Loucy (cell line): Measurements from ENCODE around the gene FUOM.

Source experiments
- H2AFZ ChIP-seq: fragments of 200-600 bp; sonication (generic); 2 replicates; pipeline ENCODE4 v1.6.0; 2016; ENCODE audit warnings: antibody characterized with exemption, mild to moderate bottlenecking, low read length, moderate library complexity
- H3F3A ChIP-seq: fragments of 200-600 bp; 2 replicates; pipeline ENCODE4 v1.6.0; 2016; ENCODE audit warnings: antibody characterized with exemption, low read depth, mild to moderate bottlenecking
- H3K27me3 ChIP-seq: fragments of 200-600 bp; sonication (generic); 2 replicates; pipeline ENCODE4 v1.6.1; 2014; ENCODE audit warnings: low read length, mild to moderate bottlenecking; ENCODE audit not compliant: insufficient read depth, poor library complexity, severe bottlenecking
- H3K36me3 ChIP-seq: fragments of 200-600 bp; sonication (generic); 2 replicates; pipeline ENCODE4 v1.6.1; 2016; ENCODE audit warnings: low read length; ENCODE audit not compliant: insufficient read depth
- H3K4me1 ChIP-seq: fragments of 200-600 bp; sonication (generic); 2 replicates; pipeline ENCODE4 v1.5.1; 2014; ENCODE audit warnings: low read length, mild to moderate bottlenecking; ENCODE audit not compliant: insufficient read depth, poor library complexity, severe bottlenecking
- H3K4me2 ChIP-seq: fragments of 200-600 bp; sonication (generic); 2 replicates; pipeline ENCODE4 v1.6.0; 2014; ENCODE audit warnings: antibody characterized with exemption, low read length, low read depth, mild to moderate bottlenecking; ENCODE audit not compliant: poor library complexity, severe bottlenecking
- H3K4me3 ChIP-seq: fragments of 200-600 bp; sonication (generic); 2 replicates; pipeline ENCODE4 v1.5.1; 2014; ENCODE audit warnings: low read length, mild to moderate bottlenecking, mixed read lengths; ENCODE audit not compliant: poor library complexity, severe bottlenecking
- H3K79me2 ChIP-seq: fragments of 200-600 bp; sonication (generic); 2 replicates; pipeline ENCODE4 v1.6.1; 2014; ENCODE audit warnings: low read length; ENCODE audit not compliant: insufficient read depth
- H3K9ac ChIP-seq: fragments of 200-600 bp; sonication (generic); 2 replicates; pipeline ENCODE4 v1.6.0; 2014; ENCODE audit warnings: mild to moderate bottlenecking, low read depth, low read length, moderate library complexity; ENCODE audit not compliant: poor library complexity, severe bottlenecking
- H3K9me2 ChIP-seq: fragments of 200-600 bp; sonication (generic); replicated peaks from 2 replicates; pipeline ENCODE4 v1.6.1; 2016; ENCODE audit warnings: low read depth, low read length, mixed read lengths
- H3K9me3 ChIP-seq: fragments of 200-600 bp; sonication (generic); 2 replicates; pipeline ENCODE4 v1.6.1; 2014; ENCODE audit warnings: mild to moderate bottlenecking, antibody characterized with exemption, low read length, low read depth; ENCODE audit not compliant: insufficient read depth
- H4K20me1 ChIP-seq: fragments of 200-600 bp; sonication (generic); 2 replicates; pipeline ENCODE4 v1.6.0; 2014; ENCODE audit warnings: antibody characterized with exemption, low read length, mild to moderate bottlenecking; ENCODE audit not compliant: insufficient read depth, poor library complexity, severe bottlenecking
- CTCF ChIP-seq: fragments of 200-600 bp; sonication (generic); conservative IDR thresholded peaks from 2 replicates; pipeline ENCODE4 v1.5.1; 2014; ENCODE audit warnings: mild to moderate bottlenecking, antibody characterized with exemption, low read length
- EZH2phosphoT487 ChIP-seq: fragments of 200-600 bp; IDR thresholded peaks from 2 replicates; pipeline ENCODE4 v1.6.1; 2018; ENCODE audit warnings: antibody characterized with exemption, mild to moderate bottlenecking, moderate library complexity, borderline replicate concordance

FUOM gene

GRCh38 chr10:133359554-133359971 is 1.7 kb upstream of the FUOM start:
- Histone ChIP-seq H2AFZ (no peak overlapping the region), H3K36me3 (peaks cover 10% of the 10 kb centered on the region; the same call in 1 of the 2 replicates), H3K9ac (no peak overlapping the region), H3K79me2 (no peaks in the 10 kb centered on the region), H3K4me1 (no peaks in the 10 kb centered on the region), H3K4me2 (no peak overlapping the region), H3K9me2 (no peaks in the 10 kb centered on the region), H3K9me3 (no peaks in the 10 kb centered on the region), H3K27me3 (no peaks in the 10 kb centered on the region), H4K20me1 (no peaks in the 10 kb centered on the region), H3K4me3 (no peak overlapping the region), H3F3A (peaks cover 3% of the 10 kb centered on the region; the same call in 1 of the 2 replicates)
- TF ChIP-seq EZH2phosphoT487, result no peak
- no peak for TF ChIP-seq CTCF

DNA sequence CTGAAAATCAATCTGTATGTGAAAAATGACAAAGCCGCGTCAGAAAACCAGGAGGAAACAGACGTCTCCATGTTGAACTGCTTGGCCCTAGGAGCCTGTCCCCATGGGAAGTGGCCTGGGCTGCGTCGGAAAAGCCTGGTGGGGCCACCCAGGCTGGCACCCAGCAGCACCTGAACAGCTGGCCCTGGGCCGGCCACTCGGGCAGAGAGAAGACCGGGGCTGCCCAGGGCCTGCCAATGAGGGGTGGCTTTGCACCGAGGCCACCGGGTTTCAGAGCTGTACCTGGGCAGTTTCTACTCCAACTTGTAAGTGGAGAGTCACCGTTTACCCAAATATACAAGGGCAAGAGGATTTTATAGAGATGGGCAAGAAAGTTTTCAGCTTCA is 1.1 kb upstream of the FUOM start:
- H4K20me1 ChIP-seq, result no peaks in the 10 kb centered on the region
- no peaks in the 10 kb centered on the region for H3K9me3 ChIP-seq
- H3F3A ChIP-seq, result peaks cover 3% of the 10 kb centered on the region; the same call in 1 of the 2 replicates
- no peak overlapping the region for H3K4me2 ChIP-seq
- peaks cover 5% of the 10 kb centered on the region; the same call in 1 of the 2 replicates for H3K36me3 ChIP-seq
- no peaks in the 10 kb centered on the region for H3K9me2 ChIP-seq
- no peak overlapping the region for H2AFZ ChIP-seq
- no peak overlapping the region for H3K9ac ChIP-seq
- TF ChIP-seq CTCF (no peak), EZH2phosphoT487 (no peak)
- H3K27me3 ChIP-seq, result no peaks in the 10 kb centered on the region
- no peak overlapping the region for H3K4me3 ChIP-seq
- H3K79me2 ChIP-seq, result no peaks in the 10 kb centered on the region
- H3K4me1 ChIP-seq, result no peaks in the 10 kb centered on the region

- H3K4me1 ChIP-seq, result no peaks in the 10 kb centered on the region
- H3K9ac ChIP-seq, result no peak overlapping the region
- peaks cover 3% of the 10 kb centered on the region; the same call in 1 of the 2 replicates for H3F3A ChIP-seq
- H3K9me3 ChIP-seq, result no peaks in the 10 kb centered on the region
- H3K4me2 ChIP-seq, result no peak overlapping the region
- TF ChIP-seq CTCF, result no peak
- no peak for TF ChIP-seq EZH2phosphoT487
- H2AFZ ChIP-seq, result no peak overlapping the region
- H3K27me3 ChIP-seq, result no peaks in the 10 kb centered on the region
- no peaks in the 10 kb centered on the region for H4K20me1 ChIP-seq
- no peaks in the 10 kb centered on the region for H3K9me2 ChIP-seq
- no peaks in the 10 kb centered on the region for H3K79me2 ChIP-seq
- H3K4me3 ChIP-seq, result no peak overlapping the region
- H3K36me3 ChIP-seq, result peaks cover 5% of the 10 kb centered on the region; the same call in 1 of the 2 replicates
These were observed 524 bp upstream of the FUOM start for GRCh38 chr10:133358162-133358924.
